SK-N-SH (cell line): ENCODE results near the gene CCDC70. TPM values are rescaled to one million over a fixed set of nuclear protein-coding genes. Genes with fewer than 3 reads are reported as not detected.

Experiments
- CTCF ChIA-PET: fragments of 300-600, 350-600 bp; formaldehyde crosslinking; extraction: SDS; loops from one replicate; lab custom pipeline; 2021; lab: Yijun Ruan, JAX
- POLR2A ChIA-PET: fragments of 350-600 bp; sonication (Branson Sonifier 250); formaldehyde crosslinking; extraction: SDS; loops from one replicate; lab custom pipeline; 2020; ENCODE audit warnings: antibody characterized with exemption, inconsistent platforms; lab: Yijun Ruan, JAX
- DNase-seq: peaks from one replicate; pipeline ENCODE4 v3.0.0; 2012
- H2AFZ ChIP-seq: fragments of 200-600 bp; sonication (generic); 2 replicates; pipeline ENCODE4 v1.8.1; 2016; ENCODE audit warnings: antibody characterized with exemption, mild to moderate bottlenecking, low read depth
- H3F3A ChIP-seq: fragments of 200-600 bp; sonication (generic); replicated peaks from 2 replicates; pipeline ENCODE3; 2016; ENCODE audit warnings: antibody characterized with exemption, mild to moderate bottlenecking; ENCODE audit not compliant: insufficient read depth
- H3K27ac ChIP-seq, 2 experiments: fragments of 200-500 bp in 1 of 2; fragments of 200-600 bp in 1 of 2; sonication (Bioruptor generic) in 1 of 2; sonication (generic), shearing (Covaris generic) in 1 of 2; 2 replicates each; pipeline versions ENCODE4 v1.5.1 to v1.6.1; 2014 to 2016; ENCODE audit warnings: low read depth in 2 of 2, inconsistent platforms in 1 of 2, low read length in 1 of 2, mild to moderate bottlenecking in 1 of 2, mixed read lengths in 1 of 2
- H3K27me3 ChIP-seq: fragments of 200-600 bp; sonication (generic), shearing (Covaris generic); 2 replicates; pipeline ENCODE4 v1.6.1; 2016; ENCODE audit warnings: mixed run types; ENCODE audit not compliant: insufficient read depth
- H3K36me3 ChIP-seq, 2 experiments: fragments of 200-500 bp in 1 of 2; fragments of 200-600 bp in 1 of 2; sonication (Bioruptor generic) in 1 of 2; sonication (generic) in 1 of 2; replicated peaks in 1 of 2; 2 replicates each; pipeline versions ENCODE3 to v1.5.1; 2014 to 2016; ENCODE audit warnings: low read length in 1 of 2, mild to moderate bottlenecking in 1 of 2; ENCODE audit not compliant: insufficient read depth in 2 of 2, control insufficient read depth in 1 of 2
- H3K4me1 ChIP-seq, 2 experiments: fragments of 200-500 bp in 1 of 2; fragments of 200-600 bp in 1 of 2; sonication (Bioruptor generic) in 1 of 2; sonication (generic), shearing (Covaris generic) in 1 of 2; 2 replicates each; pipeline versions ENCODE4 v1.5.1 to v1.6.1; 2014 to 2016; ENCODE audit warnings: low read depth in 1 of 2, low read length in 1 of 2, mixed run types in 1 of 2; ENCODE audit not compliant: insufficient read depth in 2 of 2, control insufficient read depth in 1 of 2
- H3K4me2 ChIP-seq: fragments of 200-600 bp; sonication (generic), shearing (Covaris generic); 2 replicates; pipeline ENCODE4 v1.6.1; 2017; ENCODE audit warnings: mixed run types
- H3K4me3 ChIP-seq, 2 experiments: fragments of 200-500 bp in 1 of 2; fragments of 200-600 bp in 1 of 2; sonication (Bioruptor generic) in 1 of 2; sonication (generic), shearing (Covaris generic) in 1 of 2; 2 replicates each; pipeline versions ENCODE4 v1.5.1 to v1.8.1; 2014 to 2016; ENCODE audit warnings: low read depth in 2 of 2, inconsistent platforms in 1 of 2, low read length in 1 of 2, mild to moderate bottlenecking in 1 of 2, mixed read lengths in 1 of 2, moderate library complexity in 1 of 2
- H3K79me2 ChIP-seq: fragments of 200-600 bp; sonication (generic); 2 replicates; pipeline ENCODE4 v1.8.1; 2017; ENCODE audit warnings: mild to moderate bottlenecking; ENCODE audit not compliant: insufficient read depth
- H3K9ac ChIP-seq: fragments of 200-600 bp; sonication (generic); 2 replicates; pipeline ENCODE4 v1.6.1; 2017; ENCODE audit warnings: mixed run types
- H3K9me2 ChIP-seq: fragments of 200-600 bp; sonication (generic); 2 replicates; pipeline ENCODE4 v1.6.1; 2017; ENCODE audit warnings: mixed run types
- H3K9me3 ChIP-seq: fragments of 200-600 bp; sonication (generic); 2 replicates; pipeline ENCODE4 v1.6.1; 2017; ENCODE audit warnings: mixed run types, mild to moderate bottlenecking, moderate library complexity
- H4K20me1 ChIP-seq: fragments of 200-600 bp; sonication (generic); 2 replicates; pipeline ENCODE4 v1.6.1; 2017; ENCODE audit warnings: mild to moderate bottlenecking, mixed run types; ENCODE audit not compliant: insufficient read depth
- CHD2 ChIP-seq: fragments of 150-350 bp; IDR thresholded peaks from 2 replicates; pipeline ENCODE4 v1.6.1; 2018; ENCODE audit warnings: low read length; ENCODE audit not compliant: partially characterized antibody
- EZH2phosphoT487 ChIP-seq: fragments of 200-600 bp; sonication (generic); IDR thresholded peaks from 2 replicates; pipeline ENCODE4 v1.6.1; 2017; ENCODE audit warnings: low read depth, mixed run types, mild to moderate bottlenecking, antibody characterized with exemption, moderate library complexity, borderline replicate concordance
- FOXJ3 ChIP-seq: sonication (generic); formaldehyde crosslinking; IDR thresholded peaks from 2 replicates; pipeline ENCODE4 v1.5.1; 2020; ENCODE audit warnings: mild to moderate bottlenecking, missing genetic modification reagents
- FOXM1 ChIP-seq: IDR thresholded peaks from 2 replicates; pipeline ENCODE4 v1.4.0; 2012; ENCODE audit warnings: low read depth, mild to moderate bottlenecking
- GATA2 ChIP-seq: sonication (generic); formaldehyde crosslinking; IDR thresholded peaks from 2 replicates; pipeline ENCODE4 v1.5.0; 2020; ENCODE audit warnings: mild to moderate bottlenecking, missing genetic modification reagents
- JUND ChIP-seq: IDR thresholded peaks from 2 replicates; pipeline ENCODE4 v1.4.0; 2012
- MEF2A ChIP-seq: IDR thresholded peaks from 2 replicates; pipeline ENCODE4 v1.4.0; 2012; ENCODE audit warnings: low read depth, borderline replicate concordance
- MXI1 ChIP-seq: IDR thresholded peaks from 2 replicates; pipeline ENCODE4 v1.6.1; 2012; ENCODE audit warnings: mild to moderate bottlenecking, low read depth, low read length, improper control_type of control experiment
- NFIC ChIP-seq: IDR thresholded peaks from 2 replicates; pipeline ENCODE4 v1.4.0; 2012; ENCODE audit warnings: borderline replicate concordance
- NRF1 ChIP-seq: IDR thresholded peaks from 2 replicates; pipeline ENCODE4 v1.6.1; 2012; ENCODE audit warnings: low read depth, mild to moderate bottlenecking, low read length
- PBX3 ChIP-seq: IDR thresholded peaks from 2 replicates; pipeline ENCODE4; 2012
- POLR2AphosphoS5 ChIP-seq: IDR thresholded peaks from 2 replicates; pipeline ENCODE4 v1.6.1; 2012; ENCODE audit warnings: low read depth, low read length
- RXRA ChIP-seq: IDR thresholded peaks from 2 replicates; pipeline ENCODE4 v1.4.0; 2012; ENCODE audit warnings: low read depth, mild to moderate bottlenecking, borderline replicate concordance
- WGBS: methylation state at CpG from one replicate; pipeline ENCODE4 v1.1.6; 2017; ENCODE audit warnings: low lambda C conversion rate; 5-methylcytosine and 5-hydroxymethylcytosine counted together
- polyA plus RNA-seq, 3 experiments: library from polyadenylated mRNA; depleted of rRNA; stranded (reverse); fragments of >200 nt; gene quantifications; 2 replicates each; pipeline ENCODE4 v1.2.3, GENCODE V29; 2012
- TF ChIP-seq, protein P1 (sequence below): fragments of 200-600 bp; sonication (generic); IDR thresholded peaks from 2 replicates; pipeline ENCODE4 v1.6.1; 2017; ENCODE audit warnings: antibody characterized with exemption, mild to moderate bottlenecking, moderate library complexity
- TF ChIP-seq, protein P2 (sequence below): fragments of 150-350 bp; IDR thresholded peaks from 2 replicates; pipeline ENCODE4 v1.6.1; 2017; ENCODE audit warnings: antibody characterized with exemption, low read length, low read depth, borderline replicate concordance

CCDC70 gene
- polyA plus RNA-seq, 1 of the 3 experiments (the other 2 are of a cell fraction), result not detected

DNA sequence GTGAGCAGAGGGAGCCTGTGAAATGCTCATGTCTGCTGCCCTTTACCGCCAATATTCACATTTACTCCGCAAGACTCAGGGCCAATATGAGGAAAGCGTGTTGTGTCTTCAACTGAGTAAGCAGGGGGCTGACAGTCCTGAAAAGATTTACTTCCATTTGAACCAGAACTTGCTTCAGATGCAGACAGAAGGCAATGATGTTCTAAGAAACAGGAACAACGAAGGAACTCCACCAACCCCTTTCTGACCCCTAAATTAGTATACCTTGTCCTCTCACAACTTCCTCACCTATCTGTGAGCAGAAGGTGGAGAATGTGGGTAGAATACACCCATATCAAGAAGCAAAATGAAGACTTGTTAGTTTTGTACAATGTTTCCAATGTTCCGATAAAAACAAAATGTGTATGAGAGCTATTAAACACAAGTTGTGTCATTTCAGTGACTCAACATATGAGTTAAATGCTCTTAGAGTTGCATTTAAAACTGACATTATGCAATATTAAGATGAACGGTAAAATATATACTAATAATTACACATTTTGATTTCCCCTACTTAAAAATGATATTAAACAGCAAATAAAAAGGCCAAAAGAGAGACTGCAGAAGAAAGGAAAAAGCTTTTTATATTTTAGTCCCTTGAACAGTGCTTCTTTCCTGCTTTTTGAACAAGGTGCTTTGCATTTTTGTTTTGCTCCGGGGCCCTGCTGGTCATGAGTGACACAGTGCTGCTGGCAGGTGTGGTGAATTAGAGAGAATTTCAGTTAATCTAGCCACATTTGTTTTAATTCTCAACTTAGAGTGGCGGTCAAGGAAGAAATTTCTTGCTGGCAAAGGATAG, 32.8 kb upstream of the CCDC70 start (continued):
- TF ChIP-seq, protein P1, sequence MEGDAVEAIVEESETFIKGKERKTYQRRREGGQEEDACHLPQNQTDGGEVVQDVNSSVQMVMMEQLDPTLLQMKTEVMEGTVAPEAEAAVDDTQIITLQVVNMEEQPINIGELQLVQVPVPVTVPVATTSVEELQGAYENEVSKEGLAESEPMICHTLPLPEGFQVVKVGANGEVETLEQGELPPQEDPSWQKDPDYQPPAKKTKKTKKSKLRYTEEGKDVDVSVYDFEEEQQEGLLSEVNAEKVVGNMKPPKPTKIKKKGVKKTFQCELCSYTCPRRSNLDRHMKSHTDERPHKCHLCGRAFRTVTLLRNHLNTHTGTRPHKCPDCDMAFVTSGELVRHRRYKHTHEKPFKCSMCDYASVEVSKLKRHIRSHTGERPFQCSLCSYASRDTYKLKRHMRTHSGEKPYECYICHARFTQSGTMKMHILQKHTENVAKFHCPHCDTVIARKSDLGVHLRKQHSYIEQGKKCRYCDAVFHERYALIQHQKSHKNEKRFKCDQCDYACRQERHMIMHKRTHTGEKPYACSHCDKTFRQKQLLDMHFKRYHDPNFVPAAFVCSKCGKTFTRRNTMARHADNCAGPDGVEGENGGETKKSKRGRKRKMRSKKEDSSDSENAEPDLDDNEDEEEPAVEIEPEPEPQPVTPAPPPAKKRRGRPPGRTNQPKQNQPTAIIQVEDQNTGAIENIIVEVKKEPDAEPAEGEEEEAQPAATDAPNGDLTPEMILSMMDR, result no peak

DNA sequence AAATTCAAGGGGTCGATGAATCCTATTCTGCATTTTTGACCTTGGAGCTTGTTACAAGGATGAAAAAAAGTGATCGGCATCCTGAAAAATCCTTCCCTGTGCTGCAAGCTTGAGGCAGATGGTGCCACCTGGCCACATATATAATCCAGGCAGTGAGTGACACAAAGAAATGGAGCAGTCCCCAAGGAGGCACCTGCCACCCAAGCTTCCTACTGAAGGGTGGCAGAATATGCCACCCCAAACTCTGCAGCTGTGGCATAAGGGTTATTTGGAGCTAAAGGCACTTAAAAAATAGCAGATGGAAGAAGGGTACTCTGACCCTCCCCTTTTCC, 32.2 kb upstream of the CCDC70 start:
- H2AFZ ChIP-seq, result no peak overlapping the region
- H3K27me3 ChIP-seq, result no peaks in the 10 kb centered on the region; the same call in none of the 2 replicates
- H4K20me1 ChIP-seq, result no peaks in the 10 kb centered on the region
- CTCF ChIA-PET, result interaction anchor here (0.8 to 2.8 kb wide), 4 partner anchors 14 to 543 kb away, joined by 3 to 19 read pairs (median 4); partner anchors contain the start of gene TMEM272
- no peak for TF ChIP-seq CHD2
- TF ChIP-seq GATA2 (CRISPR knock-in tag), result no peak
- no peak for TF ChIP-seq FOXJ3
- TF ChIP-seq, protein P2, sequence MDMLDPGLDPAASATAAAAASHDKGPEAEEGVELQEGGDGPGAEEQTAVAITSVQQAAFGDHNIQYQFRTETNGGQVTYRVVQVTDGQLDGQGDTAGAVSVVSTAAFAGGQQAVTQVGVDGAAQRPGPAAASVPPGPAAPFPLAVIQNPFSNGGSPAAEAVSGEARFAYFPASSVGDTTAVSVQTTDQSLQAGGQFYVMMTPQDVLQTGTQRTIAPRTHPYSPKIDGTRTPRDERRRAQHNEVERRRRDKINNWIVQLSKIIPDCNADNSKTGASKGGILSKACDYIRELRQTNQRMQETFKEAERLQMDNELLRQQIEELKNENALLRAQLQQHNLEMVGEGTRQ, result no peak
- TF ChIP-seq MXI1, result no peak
- TF ChIP-seq MEF2A, result no peak
- TF ChIP-seq NRF1, result no peak
- no peak for TF ChIP-seq RXRA
- TF ChIP-seq NFIC, result no peak
- TF ChIP-seq FOXM1, result no peak
- TF ChIP-seq JUND, result no peak
- TF ChIP-seq PBX3, result no peak
- TF ChIP-seq POLR2AphosphoS5, result no peak
- no peak for TF ChIP-seq EZH2phosphoT487
- no peaks in the 10 kb centered on the region for H3K9me3 ChIP-seq
- no peaks in the 10 kb centered on the region for H3K79me2 ChIP-seq
- no peak overlapping the region for H3K4me3 ChIP-seq
- POLR2A ChIA-PET, result no interaction called here
- no peak overlapping the region for H3K9ac ChIP-seq
- no peaks in the 10 kb centered on the region for H3F3A ChIP-seq
- no peak for DNase-seq
- H3K9me2 ChIP-seq, result no peaks in the 10 kb centered on the region
- 92% methylated on average over 2 of the region's 2 CpGs for WGBS
- no peak overlapping the region for H3K4me2 ChIP-seq
- peaks cover 0 to 16% of the 10 kb centered on the region in 2 experiments; a peak in 1 of 4 replicates for H3K4me1 ChIP-seq
- no peaks in the 10 kb centered on the region for H3K36me3 ChIP-seq
- H3K27ac ChIP-seq, result no peak overlapping the region
